OCI-LY1 (cell line): ENCODE measurements around the gene MAPK8IP3.

ENCODE experiments used
- H2AFZ ChIP-seq: fragments of 200-600 bp; sonication (generic), shearing (Covaris generic); 2 replicates; pipeline ENCODE4 v1.6.0; 2014; ENCODE audit warnings: antibody characterized with exemption, mild to moderate bottlenecking, low read length
- H3F3A ChIP-seq: fragments of 200-600 bp; sonication (generic), shearing (Covaris generic); 2 replicates; pipeline ENCODE4 v1.6.0; 2014; ENCODE audit warnings: mild to moderate bottlenecking, antibody characterized with exemption, low read length, moderate library complexity; ENCODE audit not compliant: insufficient read depth
- H3K27ac ChIP-seq: fragments of 200-600 bp; sonication (generic); 2 replicates; pipeline ENCODE4 v1.5.1; 2014; ENCODE audit warnings: low read length, mixed run types, mild to moderate bottlenecking, low read depth; ENCODE audit not compliant: poor library complexity, severe bottlenecking
- H3K27me3 ChIP-seq: fragments of 200-600 bp; sonication (generic); 2 replicates; pipeline ENCODE4 v1.6.0; 2014; ENCODE audit warnings: antibody characterized with exemption, mild to moderate bottlenecking, low read length, moderate library complexity; ENCODE audit not compliant: insufficient read depth
- H3K36me3 ChIP-seq: fragments of 200-600 bp; sonication (generic); 2 replicates; pipeline ENCODE4 v1.6.1; 2014; ENCODE audit warnings: mild to moderate bottlenecking, antibody characterized with exemption, low read length, moderate library complexity, mixed read lengths; ENCODE audit not compliant: insufficient read depth
- H3K4me1 ChIP-seq: fragments of 200-600 bp; sonication (generic); 2 replicates; pipeline ENCODE4 v1.5.1; 2014; ENCODE audit warnings: mild to moderate bottlenecking, low read length, moderate library complexity; ENCODE audit not compliant: insufficient read depth, severe bottlenecking
- H3K4me2 ChIP-seq: fragments of 200-600 bp; sonication (generic), shearing (Covaris generic); 2 replicates; pipeline ENCODE4 v1.6.1; 2014; ENCODE audit warnings: low read length
- H3K4me3 ChIP-seq: fragments of 200-600 bp; sonication (generic); 2 replicates; pipeline ENCODE4 v1.5.1; 2014; ENCODE audit warnings: low read length, low read depth, mild to moderate bottlenecking, mixed read lengths; ENCODE audit not compliant: poor library complexity, severe bottlenecking
- H3K79me2 ChIP-seq: fragments of 200-600 bp; shearing (Covaris generic); 2 replicates; pipeline ENCODE4 v1.6.1; 2016; ENCODE audit warnings: mixed run types, low read length, mixed read lengths; ENCODE audit not compliant: insufficient read depth
- H3K9ac ChIP-seq: fragments of 200-600 bp; sonication (generic), shearing (Covaris generic); 2 replicates; pipeline ENCODE4 v1.6.1; 2014; ENCODE audit warnings: mild to moderate bottlenecking, low read length, mixed read lengths
- H3K9me2 ChIP-seq: fragments of 200-600 bp; sonication (generic), shearing (Covaris generic); 2 replicates; pipeline ENCODE4 v1.6.1; 2014; ENCODE audit warnings: low read depth, mild to moderate bottlenecking, low read length, mixed read lengths
- H3K9me3 ChIP-seq: fragments of 200-600 bp; shearing (Covaris generic); 2 replicates; pipeline ENCODE4 v1.6.1; 2014; ENCODE audit warnings: low read length, mixed read lengths
- H4K20me1 ChIP-seq: fragments of 200-600 bp; sonication (generic), shearing (Covaris generic); 2 replicates; pipeline ENCODE4 v1.6.0; 2016; ENCODE audit warnings: mild to moderate bottlenecking, low read length; ENCODE audit not compliant: insufficient read depth
- EZH2 ChIP-seq: fragments of 200-600 bp; sonication (generic), shearing (Covaris generic); IDR thresholded peaks from 2 replicates; pipeline ENCODE4 v1.8.0; 2017; ENCODE audit warnings: borderline replicate concordance, mixed run types, mild to moderate bottlenecking, antibody characterized with exemption, low read length, moderate library complexity, mixed read lengths
- TF ChIP-seq, protein P1 (sequence below): fragments of 200-600 bp; sonication (generic), shearing (Covaris generic); IDR thresholded peaks from 2 replicates; pipeline ENCODE4 v1.5.1; 2017; ENCODE audit warnings: mild to moderate bottlenecking, antibody characterized with exemption, low read length, moderate library complexity, mixed read lengths

The MAPK8IP3 gene

GRCh38 chr16:1746693-1747195, 40.7 kb downstream of the MAPK8IP3 start:
- Histone ChIP-seq H3K9me3 (no peaks in the 10 kb centered on the region), H4K20me1 (no peaks in the 10 kb centered on the region), H3K4me3 (no peak overlapping the region), H3K9ac (no peak overlapping the region), H3K36me3 (peaks cover 57% of the 10 kb centered on the region), H2AFZ (no peak overlapping the region), H3K9me2 (no peaks in the 10 kb centered on the region), H3K79me2 (no peaks in the 10 kb centered on the region), H3F3A (no peaks in the 10 kb centered on the region), H3K4me1 (no peaks in the 10 kb centered on the region), H3K27me3 (no peaks in the 10 kb centered on the region), H3K27ac (no peak overlapping the region), H3K4me2 (no peak overlapping the region)
- TF ChIP-seq, protein P1, sequence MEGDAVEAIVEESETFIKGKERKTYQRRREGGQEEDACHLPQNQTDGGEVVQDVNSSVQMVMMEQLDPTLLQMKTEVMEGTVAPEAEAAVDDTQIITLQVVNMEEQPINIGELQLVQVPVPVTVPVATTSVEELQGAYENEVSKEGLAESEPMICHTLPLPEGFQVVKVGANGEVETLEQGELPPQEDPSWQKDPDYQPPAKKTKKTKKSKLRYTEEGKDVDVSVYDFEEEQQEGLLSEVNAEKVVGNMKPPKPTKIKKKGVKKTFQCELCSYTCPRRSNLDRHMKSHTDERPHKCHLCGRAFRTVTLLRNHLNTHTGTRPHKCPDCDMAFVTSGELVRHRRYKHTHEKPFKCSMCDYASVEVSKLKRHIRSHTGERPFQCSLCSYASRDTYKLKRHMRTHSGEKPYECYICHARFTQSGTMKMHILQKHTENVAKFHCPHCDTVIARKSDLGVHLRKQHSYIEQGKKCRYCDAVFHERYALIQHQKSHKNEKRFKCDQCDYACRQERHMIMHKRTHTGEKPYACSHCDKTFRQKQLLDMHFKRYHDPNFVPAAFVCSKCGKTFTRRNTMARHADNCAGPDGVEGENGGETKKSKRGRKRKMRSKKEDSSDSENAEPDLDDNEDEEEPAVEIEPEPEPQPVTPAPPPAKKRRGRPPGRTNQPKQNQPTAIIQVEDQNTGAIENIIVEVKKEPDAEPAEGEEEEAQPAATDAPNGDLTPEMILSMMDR = no peak
- TF ChIP-seq EZH2 = no peak

DNA sequence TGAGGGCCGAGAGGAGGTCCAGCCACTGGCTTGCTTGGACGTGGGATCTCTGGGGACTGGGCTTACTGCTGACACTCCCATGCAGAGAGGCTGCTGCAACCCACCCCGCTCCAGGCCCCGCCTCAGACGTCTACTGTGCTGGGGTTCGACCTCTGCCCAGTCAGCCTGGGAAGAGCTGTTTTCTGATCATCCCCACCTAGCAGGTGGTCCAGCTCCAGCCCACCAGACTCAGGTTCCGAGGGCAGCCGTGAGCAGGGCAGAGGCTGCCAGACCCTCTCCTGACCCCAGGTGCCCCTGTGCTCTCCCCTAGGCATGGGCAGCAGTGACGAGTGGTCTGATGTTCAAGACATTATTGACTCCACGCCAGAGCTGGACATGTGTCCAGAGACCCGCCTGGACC, 41.9 kb downstream of the MAPK8IP3 start:
- peaks cover 67% of the 10 kb centered on the region for H3K36me3 ChIP-seq
- no peaks in the 10 kb centered on the region for H3K27me3 ChIP-seq
- TF ChIP-seq EZH2 = no peak
- TF ChIP-seq, protein P1 = no peak
- H3K9me2 ChIP-seq = no peaks in the 10 kb centered on the region
- H3K4me1 ChIP-seq = no peaks in the 10 kb centered on the region
- no peak overlapping the region for H3K27ac ChIP-seq
- no peak overlapping the region for H3K4me3 ChIP-seq
- no peaks in the 10 kb centered on the region for H3K79me2 ChIP-seq
- no peak overlapping the region for H3K9ac ChIP-seq
- H2AFZ ChIP-seq = no peak overlapping the region
- H4K20me1 ChIP-seq = no peaks in the 10 kb centered on the region
- H3K4me2 ChIP-seq = no peak overlapping the region
- H3K9me3 ChIP-seq = no peaks in the 10 kb centered on the region
- no peaks in the 10 kb centered on the region for H3F3A ChIP-seq

DNA sequence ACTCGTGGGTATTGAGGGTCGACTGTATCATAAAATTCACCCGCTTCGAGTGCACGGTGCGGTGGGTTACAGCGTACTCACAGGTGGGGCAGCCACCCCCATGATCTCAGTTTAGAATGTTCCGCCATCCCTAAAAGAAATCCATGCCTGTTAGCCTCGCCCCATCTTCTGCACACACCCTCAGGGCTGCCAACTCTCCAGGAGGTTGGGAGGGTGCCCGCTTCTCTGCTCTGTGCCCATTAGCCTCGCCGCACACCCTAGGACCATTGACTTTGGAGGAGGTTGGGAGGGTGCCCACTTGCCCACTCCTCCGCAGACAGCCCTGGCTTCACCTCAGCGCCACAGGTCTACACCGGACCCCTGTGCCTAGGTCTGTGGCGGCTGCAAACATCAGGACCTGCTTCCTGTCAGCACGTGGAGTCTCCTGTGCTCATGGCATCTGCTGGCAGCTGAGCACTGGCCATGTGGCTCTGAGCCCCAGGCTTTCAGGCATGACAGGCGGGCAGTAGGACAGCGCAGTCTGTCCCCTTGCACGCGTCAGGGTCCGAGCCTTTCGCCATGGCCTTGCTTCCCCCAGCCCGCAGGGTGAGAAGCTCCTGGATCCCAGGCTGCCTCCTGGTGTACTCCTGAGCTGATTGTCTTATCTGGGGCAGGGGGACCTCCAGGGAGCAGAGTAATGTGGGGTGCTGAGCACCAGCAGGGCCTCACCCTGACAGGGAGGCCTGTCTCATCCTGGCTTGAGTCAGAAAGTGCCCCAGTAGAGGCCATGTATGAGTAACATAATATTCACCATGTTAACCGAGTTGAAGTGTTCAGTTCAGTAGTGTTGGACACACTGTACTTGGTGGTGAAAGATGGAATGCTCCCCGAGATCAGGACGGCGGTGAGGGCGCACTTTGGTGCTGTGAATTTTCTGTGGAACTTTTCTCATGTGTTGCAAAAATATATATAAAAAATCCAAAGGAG, 43.4 kb downstream of the MAPK8IP3 start:
- H3K4me3 ChIP-seq = no peak overlapping the region
- no peaks in the 10 kb centered on the region for H4K20me1 ChIP-seq
- H3F3A ChIP-seq = no peaks in the 10 kb centered on the region
- no peak overlapping the region for H2AFZ ChIP-seq
- no peaks in the 10 kb centered on the region for H3K27me3 ChIP-seq
- no peak for TF ChIP-seq EZH2
- TF ChIP-seq, protein P1 = no peak
- H3K4me1 ChIP-seq = no peaks in the 10 kb centered on the region
- H3K79me2 ChIP-seq = no peaks in the 10 kb centered on the region
- no peak overlapping the region for H3K4me2 ChIP-seq
- H3K36me3 ChIP-seq = peaks cover 60% of the 10 kb centered on the region
- no peaks in the 10 kb centered on the region for H3K9me2 ChIP-seq
- no peak overlapping the region for H3K9ac ChIP-seq
- H3K27ac ChIP-seq = no peak overlapping the region
- no peaks in the 10 kb centered on the region for H3K9me3 ChIP-seq
